Stromal cell of bone marrow (primary cell): Measurements from ENCODE around the gene CYRIA.

Source experiments
- DNase-seq: peaks from one replicate; pipeline ENCODE4 v3.0.0-alpha.2; 2012; ENCODE audit warnings: low read depth

The CYRIA gene

DNA sequence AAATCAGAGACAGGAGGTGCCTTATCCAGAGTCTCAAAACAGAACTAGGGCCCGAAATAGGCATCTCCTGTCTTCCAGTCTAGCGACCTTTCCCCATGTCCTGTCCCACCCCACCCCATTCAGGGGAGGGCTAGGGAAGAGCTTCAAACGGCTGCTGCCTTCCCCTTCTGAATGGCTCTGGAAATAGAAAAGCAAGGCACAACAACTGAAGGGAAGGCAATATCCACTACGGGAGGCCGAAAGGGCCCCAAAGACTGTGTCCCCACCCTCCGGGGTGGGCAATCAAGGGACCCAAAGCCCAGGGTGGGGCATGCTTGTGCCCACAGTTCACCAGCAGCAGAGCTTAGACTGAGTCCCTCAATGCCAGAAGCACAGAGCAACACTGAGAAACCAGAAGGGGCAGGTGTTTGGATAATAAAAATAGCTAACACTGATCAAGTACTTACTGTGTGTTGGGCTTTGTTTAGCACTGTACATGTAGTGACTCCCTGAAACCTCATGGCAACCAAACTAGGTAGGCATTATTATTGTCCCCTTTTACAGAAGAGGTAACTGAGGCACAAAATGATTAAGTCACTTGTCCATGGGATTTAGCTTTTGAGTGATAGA lies 38.5 kb downstream of the CYRIA start:
- no peak for DNase-seq

GRCh38 chr2:16626497-16626896 lies 39.1 kb downstream of the CYRIA start:
- DNase-seq: peak; percentile 82

DNA sequence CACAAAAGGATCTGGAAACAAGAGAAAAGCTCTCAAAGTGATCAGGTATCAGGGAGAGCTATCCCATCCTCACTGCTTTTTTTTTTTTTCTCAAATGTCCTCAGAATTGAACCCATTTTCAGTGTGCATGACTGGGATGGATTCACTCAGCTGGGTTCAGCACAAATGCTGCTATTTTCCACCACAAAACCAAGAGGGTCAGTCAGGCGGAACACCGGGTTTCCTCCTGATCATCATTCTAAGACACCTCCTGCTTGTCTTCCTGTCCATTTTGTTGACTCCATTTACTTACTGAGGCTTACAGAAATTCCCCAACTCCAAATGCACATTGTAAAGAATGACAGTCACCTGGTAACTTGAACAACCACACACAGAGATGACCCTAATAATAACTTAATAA lies 39.9 kb downstream of the CYRIA start:
- no peak for DNase-seq

- no peak for DNase-seq
Measured at GRCh38 chr2:16625201-16625729, 40.4 kb downstream of the CYRIA start.

- DNase-seq: no peak
Measured at GRCh38 chr2:16624436-16624780, 41.2 kb downstream of the CYRIA start.

DNA sequence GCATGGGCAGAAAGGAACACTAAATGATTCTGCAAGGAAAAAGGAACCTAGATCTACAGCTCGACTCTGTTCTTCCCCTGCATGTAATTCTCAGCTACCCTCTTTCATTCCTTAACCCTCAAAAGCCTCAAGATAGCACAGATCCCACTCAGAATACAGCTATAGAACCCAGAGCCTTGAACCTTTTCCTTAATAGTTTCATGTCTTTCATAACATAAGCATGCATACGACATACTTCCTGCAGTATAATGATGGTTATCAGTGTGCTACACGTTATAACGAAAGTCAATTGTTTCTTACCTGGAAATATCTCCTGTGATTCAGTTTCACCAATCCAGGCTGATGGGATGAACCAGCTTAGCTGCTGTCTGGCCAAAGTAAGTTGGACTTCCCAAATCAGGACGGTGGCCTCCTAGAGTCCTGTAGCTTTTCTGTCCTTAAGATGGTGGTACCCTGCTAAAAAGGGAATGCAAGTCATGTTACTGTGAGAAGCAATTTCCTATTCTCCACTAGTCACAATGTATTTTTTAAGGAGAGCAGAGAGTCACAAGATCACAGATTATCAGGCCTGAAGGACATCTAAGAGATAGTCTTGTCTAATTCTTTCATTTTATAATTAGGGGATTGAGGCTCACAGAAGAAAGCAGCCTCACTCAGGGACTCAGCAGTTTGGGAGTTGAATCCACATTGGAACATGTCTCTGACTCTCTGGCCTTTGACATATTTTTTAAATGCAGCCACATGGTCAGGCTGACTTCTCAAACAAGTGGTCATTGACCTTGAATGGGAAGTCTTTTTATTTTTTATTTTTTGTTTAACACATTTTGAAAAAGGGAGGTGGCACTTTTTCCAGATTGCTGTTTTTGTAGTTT lies 41.8 kb downstream of the CYRIA start:
- DNase-seq: no peak

DNA sequence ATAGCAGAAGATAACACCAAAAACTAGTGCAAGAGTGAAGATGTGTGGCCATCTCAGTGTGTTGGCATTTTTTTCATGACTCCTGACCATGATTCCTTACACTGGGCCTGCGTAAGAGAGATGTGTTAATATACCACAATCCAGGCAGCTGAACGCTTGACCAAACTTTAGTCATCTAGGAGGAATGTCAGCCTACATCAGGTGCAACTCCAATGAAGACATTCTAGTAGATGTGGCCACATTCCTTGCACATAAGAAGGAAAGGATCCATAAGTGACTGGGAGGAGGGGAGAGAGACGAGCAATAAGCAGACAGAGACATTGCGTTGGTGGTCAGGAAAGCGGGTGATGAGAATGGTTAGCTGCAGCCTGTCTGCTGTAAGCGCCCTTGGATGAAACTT lies 42.6 kb downstream of the CYRIA start:
- no peak for DNase-seq

DNA sequence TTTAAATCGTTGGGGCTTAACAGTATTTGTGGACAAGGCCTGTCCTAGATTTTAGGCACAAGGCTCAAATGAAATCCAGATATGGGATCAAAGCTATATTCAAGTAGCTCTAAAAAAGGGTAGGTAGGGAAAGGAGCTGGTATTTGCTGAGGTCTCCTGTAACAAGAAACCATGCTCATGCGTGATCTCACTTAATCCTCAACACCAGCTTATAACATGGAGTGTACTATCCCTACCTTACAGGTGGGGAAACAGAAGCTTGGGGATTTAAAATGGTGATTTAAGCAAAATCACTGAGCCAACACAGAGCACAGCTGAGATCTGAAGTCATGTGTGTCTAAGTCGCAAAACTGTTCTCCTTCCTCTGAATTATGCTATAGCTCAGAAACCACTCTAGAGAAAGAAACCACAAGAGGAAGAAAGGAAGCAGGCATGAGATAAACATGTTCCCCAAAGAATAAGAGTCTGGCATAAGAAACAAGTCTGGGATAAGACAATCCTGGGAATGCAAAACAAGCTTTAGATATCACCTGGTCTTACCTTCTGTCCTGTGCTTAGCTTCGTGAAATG lies 43.1 kb downstream of the CYRIA start:
- DNase-seq: no peak

GRCh38 chr2:16621316-16621715 lies 44.3 kb downstream of the CYRIA start:
- DNase-seq: no peak

DNA sequence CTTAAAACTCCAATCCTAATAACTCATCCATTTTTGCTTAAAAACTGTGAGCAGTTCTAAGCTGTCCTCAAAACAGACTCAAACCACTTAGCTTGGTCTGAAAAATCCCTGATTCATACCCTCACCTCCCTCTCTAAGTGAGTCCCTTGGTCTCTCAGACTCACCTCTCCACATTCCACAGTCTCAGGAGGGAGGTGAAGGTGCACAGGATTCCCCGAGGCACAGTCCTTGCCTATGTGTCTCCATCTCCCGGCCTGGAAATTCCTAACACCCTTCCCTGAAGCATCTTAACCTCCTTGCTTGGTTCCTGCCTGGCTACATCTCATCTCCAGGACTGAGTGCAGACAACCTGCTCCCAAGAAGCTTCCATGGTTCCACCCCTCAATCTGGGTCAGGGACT lies 45.0 kb downstream of the CYRIA start:
- no peak for DNase-seq

DNA sequence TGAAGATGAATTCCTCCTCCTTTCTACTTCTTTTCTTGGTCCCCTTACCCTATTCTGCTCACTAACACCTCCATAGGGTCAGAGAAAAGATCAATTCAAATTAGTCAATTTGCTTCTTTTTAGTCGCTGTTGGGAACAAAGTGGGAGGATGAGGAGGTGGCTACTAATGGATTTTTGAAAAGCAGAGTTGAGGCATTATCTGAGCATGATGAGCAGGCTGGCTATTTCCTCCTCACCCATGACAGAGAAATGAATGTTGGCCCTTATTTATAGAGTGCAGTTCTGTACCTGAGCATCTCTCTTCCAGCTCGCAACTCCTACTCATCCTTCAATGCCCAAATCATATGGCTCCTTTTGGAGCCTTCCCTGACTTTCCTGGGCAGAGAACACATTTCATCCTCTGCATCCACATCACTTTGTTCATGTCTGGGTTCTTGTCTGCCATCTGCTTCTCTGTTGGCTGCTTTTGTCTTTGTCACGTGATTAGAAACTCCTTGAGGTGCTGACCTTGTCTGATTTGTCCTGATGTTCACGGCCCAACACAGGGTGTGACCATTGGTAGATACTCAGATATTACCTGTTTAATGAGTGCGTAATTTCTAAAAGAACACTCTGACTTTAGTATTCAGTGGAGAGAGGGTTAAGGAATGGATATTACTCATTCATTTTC lies 45.9 kb downstream of the CYRIA start:
- DNase-seq: no peak

DNA sequence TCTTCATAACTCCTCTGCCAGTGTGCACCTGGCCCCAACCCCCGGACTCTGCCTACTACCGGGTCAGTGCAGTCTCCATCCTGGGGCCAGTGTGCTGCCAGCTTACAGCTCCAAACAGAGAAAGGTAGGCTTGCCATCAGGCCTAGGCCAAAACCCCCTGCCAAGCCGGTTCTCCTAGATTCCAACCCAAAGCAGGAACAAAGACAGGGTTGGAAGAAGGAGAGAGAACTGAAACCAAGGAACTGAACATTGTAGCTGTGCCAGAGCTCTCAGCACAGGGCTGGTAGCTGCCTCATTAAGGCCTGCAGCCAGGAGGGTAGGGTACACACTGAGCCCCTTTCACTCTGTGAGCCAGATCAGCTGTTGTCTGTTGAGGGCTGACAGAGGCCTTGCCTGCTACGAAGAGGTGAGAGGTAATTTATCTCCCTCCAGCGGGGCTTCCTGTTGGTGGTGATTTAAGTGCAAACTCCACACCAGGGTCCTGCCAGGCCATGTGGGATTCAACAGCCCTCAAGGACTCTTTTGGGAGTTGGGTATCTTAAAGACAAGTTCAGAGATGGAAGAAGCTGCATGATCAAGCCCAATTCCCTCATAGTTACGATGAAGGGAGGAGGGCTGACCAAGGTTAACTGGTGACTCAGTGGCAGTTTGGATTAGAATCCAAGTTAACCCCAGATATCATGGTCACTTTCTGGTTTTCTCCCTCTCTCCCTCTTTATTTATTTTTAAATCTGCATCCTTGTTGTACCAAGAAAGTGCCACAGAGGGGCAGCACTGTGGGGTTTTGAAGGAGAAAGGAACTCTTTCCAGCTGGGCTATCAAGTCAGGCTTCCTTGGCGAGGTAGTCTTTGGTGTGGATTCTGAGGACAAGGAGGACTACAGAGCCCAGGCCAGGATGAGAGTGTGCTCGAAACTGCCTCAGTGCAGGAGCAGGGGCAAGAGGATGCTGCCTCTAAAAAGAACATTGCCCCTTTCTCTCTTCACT lies 48.1 kb downstream of the CYRIA start:
- no peak for DNase-seq
